Limb (tissue), 2 donors: ENCODE results near the gene TOGARAM2.

Source experiments
- DNase-seq, 2 donors: peaks; one replicate each; pipeline ENCODE4 v3.0.0-alpha.2; 2016; ENCODE audit errors: extremely low spot score in 2 of 2

Gene TOGARAM2

GRCh38 chr2:28997847-28998735 is 17.0 kb downstream of the TOGARAM2 start:
- DNase-seq, result no peak

DNA sequence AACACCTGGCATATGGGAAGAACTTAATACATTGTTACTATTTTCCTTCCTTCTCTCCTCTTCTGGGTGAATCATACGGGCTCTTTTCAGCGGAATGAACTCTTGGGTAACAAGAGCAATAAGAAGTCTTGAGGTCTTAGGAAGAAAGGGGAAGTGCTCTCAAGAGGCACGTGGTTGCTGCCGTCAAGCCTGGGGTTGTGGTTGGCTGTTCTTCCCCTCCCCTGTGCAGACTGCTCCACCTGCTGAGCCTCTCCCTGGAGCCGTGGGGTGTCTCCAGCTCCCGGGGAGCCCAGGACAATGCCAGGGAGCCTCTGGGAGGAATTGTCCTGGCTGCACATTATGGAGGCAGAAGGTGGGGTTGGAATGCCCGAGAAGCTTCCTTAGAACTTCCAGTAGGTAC is 19.4 kb downstream of the TOGARAM2 start:
- no peak for DNase-seq

DNA sequence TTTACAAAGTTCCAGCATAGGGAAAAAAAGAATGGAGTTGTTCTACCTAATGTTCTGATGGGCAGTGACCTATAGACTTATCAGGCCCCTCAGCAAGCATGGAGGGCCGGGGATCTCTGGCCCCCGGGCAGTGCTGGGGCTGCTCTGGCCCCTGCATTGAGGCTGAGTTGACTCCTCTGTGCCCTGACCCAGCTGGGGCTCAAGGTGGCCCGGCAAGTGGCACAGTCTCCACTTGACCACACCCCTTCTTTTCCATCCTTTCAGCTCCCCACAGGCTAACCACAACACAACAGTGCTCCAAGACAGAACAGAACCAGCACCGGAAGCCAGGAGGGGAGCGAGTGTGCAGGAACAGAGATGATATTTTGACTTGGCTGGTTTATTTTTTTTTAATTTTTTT is 19.9 kb downstream of the TOGARAM2 start:
- DNase-seq, result no peak

- no peak for DNase-seq
These were observed 20.7 kb downstream of the TOGARAM2 start for GRCh38 chr2:29001806-29002205.

GRCh38 chr2:29004755-29005154 is 23.7 kb downstream of the TOGARAM2 start:
- DNase-seq, result no peak

DNA sequence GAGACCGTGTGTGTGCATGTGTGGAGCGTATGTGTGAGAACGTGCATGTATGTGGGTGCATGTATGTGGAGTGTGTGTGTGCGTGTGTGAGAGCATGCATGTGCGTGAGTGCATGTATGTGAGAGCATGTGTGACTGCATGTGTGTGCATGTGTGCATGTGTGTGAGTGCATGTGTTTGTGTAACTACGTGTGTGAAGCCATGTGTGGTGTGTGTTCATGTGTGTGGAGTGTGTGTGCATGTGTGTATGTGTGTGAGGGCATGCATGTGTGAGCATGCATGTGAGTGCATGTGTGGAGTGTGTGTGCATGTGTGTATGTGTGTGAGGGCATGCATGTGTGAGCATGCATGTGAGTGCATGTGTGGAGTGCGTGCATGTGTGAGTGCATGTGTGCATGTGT is 24.2 kb downstream of the TOGARAM2 start:
- DNase-seq, result no peak

DNA sequence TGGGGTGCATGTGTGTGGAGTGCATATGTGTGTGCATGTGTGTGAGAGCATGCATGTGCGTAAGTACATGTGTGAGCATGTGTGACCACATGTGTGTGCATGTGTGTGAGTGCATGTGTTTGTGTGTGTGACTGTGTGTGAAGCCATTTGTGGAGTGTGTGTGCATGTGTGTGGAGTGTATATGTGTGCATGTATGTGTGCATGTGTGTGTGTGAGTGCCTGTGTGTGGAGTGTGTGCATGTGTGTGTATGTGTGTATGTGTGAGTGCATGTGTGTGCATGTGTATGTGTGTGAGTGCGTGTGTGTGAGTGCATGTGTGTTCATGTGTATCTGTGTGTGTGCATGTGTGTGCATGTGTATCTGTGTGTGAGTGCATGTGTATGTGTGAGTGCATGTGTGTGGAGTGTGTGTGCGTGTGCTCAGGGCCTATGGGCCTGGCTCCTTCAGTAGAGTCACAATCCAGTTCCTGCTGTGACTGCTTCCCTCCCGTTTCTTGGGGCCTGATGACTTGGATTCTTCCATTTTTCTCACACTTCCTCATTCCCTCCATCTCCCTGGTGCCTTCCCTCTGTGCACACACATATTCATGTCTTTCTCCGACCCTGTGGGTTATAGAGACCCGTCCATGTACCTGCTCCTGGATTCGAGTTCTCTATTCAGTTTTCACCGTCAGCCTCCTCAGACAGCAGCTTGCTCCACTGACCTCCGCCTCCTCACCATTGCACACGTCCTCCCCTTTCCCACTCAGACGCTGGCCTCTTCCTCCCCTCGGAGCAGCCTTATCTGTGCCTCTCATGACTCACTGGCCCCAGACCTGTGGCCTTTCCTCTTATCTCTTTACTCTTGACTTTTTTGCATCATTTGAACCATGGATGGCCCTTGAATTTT is 25.2 kb downstream of the TOGARAM2 start:
- no peak for DNase-seq

GRCh38 chr2:29006980-29007301 is 25.8 kb downstream of the TOGARAM2 start:
- DNase-seq, result no peak

GRCh38 chr2:29009270-29009669 is 28.2 kb downstream of the TOGARAM2 start:
- DNase-seq, result no peak

- DNase-seq, result no peak
These were observed 28.9 kb downstream of the TOGARAM2 start for GRCh38 chr2:29009711-29010677.

DNA sequence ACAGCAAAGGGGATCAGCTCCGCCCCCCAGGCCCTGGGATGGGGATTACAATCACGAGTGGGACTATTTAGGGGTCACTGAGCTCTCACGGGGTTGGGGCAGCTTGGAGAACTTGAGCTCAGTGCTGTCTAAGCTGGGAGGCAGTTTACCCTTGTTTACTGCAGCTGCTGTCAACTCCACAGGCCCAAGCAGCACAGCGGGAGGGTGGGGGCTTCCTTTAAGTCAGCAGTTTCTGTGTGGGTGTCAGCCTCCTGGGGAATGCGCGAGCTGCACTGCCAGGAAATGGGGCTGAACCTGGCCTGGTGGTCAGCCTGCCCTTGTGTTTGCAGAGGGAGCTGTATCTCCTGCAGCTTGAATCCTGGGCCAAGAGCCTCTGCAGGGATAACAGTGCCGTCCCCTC is 29.8 kb downstream of the TOGARAM2 start:
- DNase-seq, result peak in 1 of 2 donors; percentile 53

- peak in 1 of 2 donors; percentile 68 for DNase-seq
These were observed 30.4 kb downstream of the TOGARAM2 start for GRCh38 chr2:29011418-29012060.

GRCh38 chr2:29012211-29012681 is 31.1 kb downstream of the TOGARAM2 start:
- DNase-seq, result no peak

DNA sequence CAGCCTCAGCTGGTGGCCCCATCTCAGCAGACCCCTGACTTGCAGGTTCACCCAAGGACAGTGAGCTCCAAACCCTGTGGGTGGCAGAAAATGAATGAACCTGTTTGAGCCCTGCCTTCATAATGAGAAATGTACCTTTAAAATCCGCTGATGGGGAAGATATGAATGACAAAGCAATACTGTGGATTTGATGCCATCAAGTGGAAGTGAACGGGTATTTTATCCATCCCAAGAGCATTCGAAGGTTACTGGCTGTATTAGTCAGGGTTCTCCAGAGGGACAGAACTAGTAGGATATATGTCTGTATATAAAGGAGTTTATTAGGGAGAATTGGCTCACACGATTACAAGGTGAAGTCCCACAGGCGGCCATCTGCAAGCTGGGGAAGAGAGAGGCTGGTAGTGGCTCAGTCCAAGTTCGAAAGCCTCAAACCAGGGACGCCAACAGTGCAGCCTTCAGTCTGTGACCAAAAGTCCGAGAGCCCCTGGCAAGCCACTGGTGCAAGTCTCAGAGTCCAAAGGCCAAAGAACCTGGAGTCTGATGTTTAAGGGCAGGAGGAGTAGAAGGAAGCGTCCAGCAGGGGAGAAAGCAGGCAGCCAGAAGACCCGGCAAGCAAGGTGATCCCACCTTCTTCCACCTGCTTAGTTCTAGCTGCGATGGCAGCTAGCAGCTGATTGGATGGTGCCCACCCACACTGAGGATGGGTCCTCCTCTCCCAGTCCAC is 32.1 kb downstream of the TOGARAM2 start:
- DNase-seq, result no peak

DNA sequence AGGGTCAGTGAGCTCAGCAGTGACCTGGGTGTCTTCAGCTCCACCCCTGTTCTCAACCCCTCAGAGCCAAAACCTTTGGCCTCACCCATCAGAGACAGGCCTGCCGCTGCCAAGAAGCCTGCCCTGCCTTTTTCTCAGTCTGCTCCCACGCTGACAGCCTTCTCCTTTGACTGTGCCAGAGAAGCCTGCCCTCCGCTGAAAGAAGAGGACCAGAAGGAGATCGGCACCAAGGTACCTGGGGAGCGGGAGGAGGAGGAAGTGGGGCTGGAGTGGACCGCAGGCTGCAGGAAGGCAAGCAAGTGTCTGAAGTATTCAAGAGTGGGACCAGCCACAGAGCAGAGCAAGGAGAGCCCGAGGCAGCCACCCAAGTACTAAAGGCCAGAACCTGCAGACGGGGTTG is 33.2 kb downstream of the TOGARAM2 start:
- DNase-seq, result no peak

- DNase-seq, result no peak
These were observed 33.8 kb downstream of the TOGARAM2 start for GRCh38 chr2:29014811-29015421.

- DNase-seq, result no peak
These were observed 34.8 kb downstream of the TOGARAM2 start for GRCh38 chr2:29015701-29016470.

DNA sequence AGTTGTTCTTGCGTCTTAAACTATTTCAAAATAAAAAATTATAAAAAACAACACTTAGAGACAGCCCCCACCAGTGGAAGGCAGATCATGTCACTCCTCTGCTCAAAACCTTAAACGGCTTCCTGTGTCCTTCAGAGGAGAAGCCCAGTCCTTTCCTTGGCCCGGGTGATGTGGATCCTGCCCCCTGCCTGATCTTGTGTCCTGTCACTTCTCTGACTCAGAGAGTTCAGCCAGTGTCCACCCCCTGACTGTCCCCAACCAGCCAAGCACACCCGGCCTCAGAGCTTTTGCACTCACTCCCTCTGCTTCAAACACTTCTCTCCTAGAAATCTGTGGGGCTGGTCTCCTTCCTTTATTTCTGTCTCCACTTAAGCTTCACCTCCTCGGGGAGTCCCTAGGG is 35.4 kb downstream of the TOGARAM2 start:
- no peak for DNase-seq
